NK-92 (cell line): ENCODE data around the gene PPP4R2.

ENCODE experiments used
- DNase-seq: peaks from one replicate; lab custom pipeline; 2025; ENCODE audit not compliant: unreplicated experiment; lab: John Stamatoyannopoulos, UW

Gene PPP4R2

DNA sequence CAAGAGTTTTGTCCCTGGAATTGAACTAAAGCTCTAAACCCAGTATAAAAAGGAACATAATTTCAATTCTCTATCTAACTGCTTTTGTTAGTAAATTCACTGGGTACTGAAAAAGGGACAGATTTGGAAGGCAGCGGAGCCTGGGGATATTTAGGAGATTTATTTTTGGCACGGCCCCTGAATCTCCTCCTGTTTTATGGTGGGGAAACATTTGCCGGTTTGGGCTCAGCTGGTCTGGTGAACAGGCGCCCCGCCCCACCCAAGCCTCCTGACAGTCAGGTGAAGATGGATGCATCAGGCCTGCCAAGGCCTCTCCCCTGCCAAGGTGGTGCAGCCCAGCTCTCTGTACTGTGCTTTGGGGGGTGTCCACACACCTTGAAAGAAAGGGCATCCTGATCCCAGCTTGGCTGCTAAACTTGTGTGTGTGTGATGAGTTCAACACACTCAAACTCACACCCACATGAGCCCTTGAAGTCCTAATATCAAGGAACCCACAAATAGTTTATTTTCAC lies 111.1 kb downstream of the PPP4R2 start:
- DNase-seq: no peak

DNA sequence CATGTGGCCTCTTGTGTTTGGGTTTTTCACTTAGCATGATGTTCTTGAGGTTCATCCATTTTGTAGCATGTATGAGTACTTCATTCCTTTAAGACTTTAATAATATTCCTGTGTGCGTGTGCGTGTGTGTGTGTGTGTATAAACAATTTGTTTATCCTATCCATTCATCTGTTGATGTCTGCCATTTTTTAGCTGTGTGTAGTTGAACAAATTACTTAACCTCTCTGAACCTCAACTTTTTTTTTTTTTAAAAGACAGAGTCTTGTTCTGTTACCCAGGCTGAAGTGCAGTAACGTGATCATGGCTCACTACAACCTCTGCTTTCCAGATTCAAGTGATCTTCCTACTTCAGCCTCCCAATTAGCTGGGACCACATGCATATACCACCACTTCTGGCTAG lies 112.1 kb downstream of the PPP4R2 start:
- no peak for DNase-seq

DNA sequence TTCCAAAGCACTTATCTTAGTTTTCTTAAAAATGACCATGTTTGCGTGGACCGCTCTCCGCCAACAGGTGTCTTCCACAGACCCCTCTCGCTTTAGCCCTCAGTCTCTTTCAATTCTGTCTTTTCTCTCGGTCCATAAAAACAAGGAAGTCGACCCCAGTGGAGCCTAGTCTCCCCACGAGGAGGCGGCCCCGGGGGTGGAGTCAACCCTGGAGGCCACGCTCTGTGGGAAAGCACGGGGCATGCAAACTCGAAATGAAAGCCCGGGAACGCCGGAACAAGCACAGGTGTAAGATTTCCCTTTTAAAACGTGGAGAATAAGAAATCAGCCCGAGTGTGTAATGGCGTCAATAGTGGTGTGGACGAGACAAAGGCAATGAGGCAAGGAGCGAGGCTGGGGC lies 113.9 kb downstream of the PPP4R2 start:
- DNase-seq: no peak

DNA sequence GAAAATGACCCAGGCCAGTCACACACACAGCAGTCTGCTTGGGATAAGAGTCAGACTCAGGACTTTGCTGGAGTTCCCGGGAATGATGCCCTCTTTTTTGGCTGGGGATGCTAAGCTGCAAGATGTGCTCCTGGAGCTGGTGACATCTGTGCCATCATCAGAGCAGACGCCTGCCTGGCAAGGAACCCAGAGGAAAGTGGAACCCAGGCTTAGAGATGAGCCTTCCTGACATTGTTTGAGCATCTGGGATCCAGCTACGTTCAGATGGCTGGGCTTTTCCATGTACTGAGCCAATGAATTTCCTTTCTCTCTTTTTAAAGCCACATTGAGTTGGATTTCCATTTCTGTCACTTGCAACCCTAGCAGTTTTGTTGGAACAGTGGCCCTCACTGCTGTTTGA lies 118.1 kb downstream of the PPP4R2 start:
- no peak for DNase-seq

DNA sequence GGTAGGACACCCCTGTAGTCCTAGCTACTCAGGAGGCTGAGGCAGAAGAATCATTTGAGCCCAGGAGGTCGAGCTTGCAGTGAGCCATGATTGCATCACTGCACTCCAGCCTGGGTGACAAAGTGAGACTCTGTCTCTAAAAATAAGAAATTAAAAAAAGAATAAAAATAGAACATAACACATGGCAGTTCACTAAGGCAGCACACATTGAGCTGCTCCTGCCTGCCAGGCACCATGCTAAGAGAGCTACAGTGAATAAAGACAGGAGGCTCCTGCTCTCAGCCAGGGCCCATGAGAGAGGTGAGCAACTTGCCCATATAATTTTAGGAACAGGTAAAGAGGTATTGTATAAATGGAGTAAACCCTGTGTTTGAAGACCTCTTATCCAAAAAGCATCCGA lies 119.2 kb downstream of the PPP4R2 start:
- DNase-seq: no peak
